Ectodermal cell (in vitro differentiated cells): ENCODE results near the gene SASS6. TPM values are rescaled to one million over a fixed set of nuclear protein-coding genes. Genes with fewer than 3 reads are reported as not detected.

ENCODE experiments used
- H3K27ac ChIP-seq: 2 replicates; pipeline ENCODE4 v1.7.0; 2013; ENCODE audit warnings: mild to moderate bottlenecking, low read depth, low read length; ENCODE audit not compliant: insufficient read depth, poor library complexity, severe bottlenecking
- H3K27me3 ChIP-seq: 2 replicates; pipeline ENCODE4 v1.7.0; 2013; ENCODE audit warnings: mild to moderate bottlenecking, low read length; ENCODE audit not compliant: insufficient read depth, control insufficient read depth, poor library complexity, severe bottlenecking
- H3K36me3 ChIP-seq: one replicate; pipeline ENCODE4 v1.7.0; 2013; ENCODE audit warnings: low read length; ENCODE audit not compliant: control insufficient read depth, insufficient read depth
- H3K4me1 ChIP-seq: one replicate; pipeline ENCODE4 v1.7.0; 2013; ENCODE audit warnings: low read length; ENCODE audit not compliant: control insufficient read depth, insufficient read depth
- H3K4me3 ChIP-seq: 2 replicates; pipeline ENCODE4 v1.7.0; 2013; ENCODE audit warnings: low read depth, low read length, control low read depth; ENCODE audit not compliant: insufficient read depth
- H3K9me3 ChIP-seq: 2 replicates; pipeline ENCODE4 v1.7.0; 2013; ENCODE audit warnings: mild to moderate bottlenecking, low read length, moderate library complexity; ENCODE audit not compliant: control insufficient read depth
- WGBS, 2 experiments: methylation state at CpG; one replicate each; pipeline ENCODE4 v1.1.7; 2013; ENCODE audit warnings: missing lambda C conversion rate in 2 of 2; 5-methylcytosine and 5-hydroxymethylcytosine counted together
- polyA plus RNA-seq, 4 experiments: library from polyadenylated mRNA; stranded (reverse); fragments of 50-300 nt; gene quantifications; one replicate each; pipeline ENCODE4 v1.2.3, GENCODE V29; 2013

Gene SASS6, protein sequence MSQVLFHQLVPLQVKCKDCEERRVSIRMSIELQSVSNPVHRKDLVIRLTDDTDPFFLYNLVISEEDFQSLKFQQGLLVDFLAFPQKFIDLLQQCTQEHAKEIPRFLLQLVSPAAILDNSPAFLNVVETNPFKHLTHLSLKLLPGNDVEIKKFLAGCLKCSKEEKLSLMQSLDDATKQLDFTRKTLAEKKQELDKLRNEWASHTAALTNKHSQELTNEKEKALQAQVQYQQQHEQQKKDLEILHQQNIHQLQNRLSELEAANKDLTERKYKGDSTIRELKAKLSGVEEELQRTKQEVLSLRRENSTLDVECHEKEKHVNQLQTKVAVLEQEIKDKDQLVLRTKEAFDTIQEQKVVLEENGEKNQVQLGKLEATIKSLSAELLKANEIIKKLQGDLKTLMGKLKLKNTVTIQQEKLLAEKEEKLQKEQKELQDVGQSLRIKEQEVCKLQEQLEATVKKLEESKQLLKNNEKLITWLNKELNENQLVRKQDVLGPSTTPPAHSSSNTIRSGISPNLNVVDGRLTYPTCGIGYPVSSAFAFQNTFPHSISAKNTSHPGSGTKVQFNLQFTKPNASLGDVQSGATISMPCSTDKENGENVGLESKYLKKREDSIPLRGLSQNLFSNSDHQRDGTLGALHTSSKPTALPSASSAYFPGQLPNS
- polyA plus RNA-seq (2013, experiment 1 of 4) = 12.5 TPM
- polyA plus RNA-seq (2013, experiment 2 of 4) = 14.6 TPM
- 12.3 TPM for polyA plus RNA-seq (2013, experiment 3 of 4)
- 11.4 TPM for polyA plus RNA-seq (2013, experiment 4 of 4)

DNA sequence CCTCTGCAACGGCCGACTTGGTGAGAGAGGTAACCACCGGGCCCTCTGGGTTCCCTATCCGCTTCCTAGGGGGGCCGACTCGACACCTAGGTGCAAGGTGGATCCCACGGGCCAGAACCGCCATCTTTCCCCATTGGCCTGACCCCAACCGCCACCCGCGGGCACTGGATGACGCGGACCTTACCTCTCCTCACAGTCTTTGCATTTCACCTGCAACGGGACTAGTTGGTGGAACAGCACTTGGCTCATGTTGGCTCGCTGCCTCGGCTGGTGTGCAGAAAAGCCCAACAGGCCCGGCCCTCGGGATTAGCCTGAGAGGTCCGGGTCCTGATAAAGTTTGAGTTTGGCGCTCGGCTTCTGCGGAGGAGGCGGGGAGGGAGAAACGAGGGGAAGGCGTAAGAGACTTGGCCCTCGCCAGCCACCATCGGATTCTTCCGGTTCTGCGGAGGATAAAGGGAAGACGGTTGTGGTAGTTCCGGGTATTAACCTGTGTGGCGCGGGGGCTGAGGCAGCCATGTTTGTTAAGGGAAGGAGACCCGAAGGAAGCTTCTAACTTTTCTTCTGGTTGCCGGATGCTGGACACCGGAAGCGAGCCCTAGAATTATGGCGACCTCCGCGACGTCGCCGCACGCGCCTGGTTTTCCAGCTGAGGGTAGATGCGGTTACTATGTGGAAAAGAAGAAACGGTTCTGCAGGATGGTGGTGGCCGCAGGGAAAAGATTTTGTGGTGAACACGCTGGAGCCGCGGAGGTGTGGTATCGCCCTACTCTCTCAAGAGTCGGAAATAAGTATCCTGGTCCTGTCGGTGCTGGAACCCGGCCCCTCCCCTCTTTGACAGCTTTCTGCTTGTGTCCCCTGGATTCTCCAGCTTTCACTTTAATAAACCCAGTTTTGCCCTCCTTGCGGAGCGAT lies at the start of gene SASS6, which contains the start of gene TRMT13:
Gene SASS6 (minus strand): TSS at position 365 of the 912 bp plus-strand sequence. CDS start 116 bp downstream, at position 249.
Gene TRMT13 (plus strand): TSS at position 598 of the 912 bp plus-strand sequence. CDS start 6 bp downstream, at position 604.
- 0% methylated on average over 55 to 57 of the region's 57 CpGs for WGBS, 2 experiments

DNA sequence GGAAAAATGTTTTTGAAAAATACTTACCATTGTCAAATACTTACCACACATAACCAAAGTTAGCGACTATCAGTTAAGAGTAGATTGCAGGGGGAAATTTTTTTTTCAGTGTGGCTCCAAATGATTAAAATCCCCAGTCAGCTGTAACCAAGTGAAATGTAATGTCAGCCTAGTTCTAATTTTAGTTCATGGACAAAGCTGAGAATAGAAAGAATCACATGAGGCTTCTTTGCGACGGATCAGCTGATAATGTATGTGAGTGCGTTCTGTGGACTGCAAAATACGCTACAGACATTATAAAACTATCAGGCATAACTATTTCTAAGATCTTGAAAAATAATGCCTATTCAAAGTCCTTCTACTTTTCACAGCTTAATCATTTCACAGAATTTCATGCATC lies 45.4 kb upstream of the SASS6 start, which contains the start of gene LRRC39:
Gene LRRC39 (minus strand): TSS at position 166 of the 400 bp plus-strand sequence. CDS start 9,740 bp downstream, outside the sequence.
- 71 to 73% methylated on average over 4 to 5 of the region's 5 CpGs for WGBS, 2 experiments
- H3K36me3 ChIP-seq = no peaks in the 10 kb centered on the region
- H3K27ac ChIP-seq = no peak within 1 kb of the TSS
- H3K4me1 ChIP-seq = no peaks in the 10 kb centered on the region
- no peaks in the 10 kb centered on the region for H3K9me3 ChIP-seq
- H3K4me3 ChIP-seq = no peak within 1 kb of the TSS
- H3K27me3 ChIP-seq = no peaks in the 10 kb centered on the region

More for the DNA sequence above, at the start of gene SASS6, which contains the start of gene TRMT13:
- H3K9me3 ChIP-seq = no peaks in the 10 kb centered on the region
- no peaks in the 10 kb centered on the region for H3K27me3 ChIP-seq
- H3K36me3 ChIP-seq = peaks cover 6% of the 10 kb centered on the region
- peak within 1 kb of the TSS; percentile 53 for H3K27ac ChIP-seq
- H3K4me1 ChIP-seq = peaks cover 8% of the 10 kb centered on the region
- peak within 1 kb of the TSS; percentile 93 for H3K4me3 ChIP-seq

DNA sequence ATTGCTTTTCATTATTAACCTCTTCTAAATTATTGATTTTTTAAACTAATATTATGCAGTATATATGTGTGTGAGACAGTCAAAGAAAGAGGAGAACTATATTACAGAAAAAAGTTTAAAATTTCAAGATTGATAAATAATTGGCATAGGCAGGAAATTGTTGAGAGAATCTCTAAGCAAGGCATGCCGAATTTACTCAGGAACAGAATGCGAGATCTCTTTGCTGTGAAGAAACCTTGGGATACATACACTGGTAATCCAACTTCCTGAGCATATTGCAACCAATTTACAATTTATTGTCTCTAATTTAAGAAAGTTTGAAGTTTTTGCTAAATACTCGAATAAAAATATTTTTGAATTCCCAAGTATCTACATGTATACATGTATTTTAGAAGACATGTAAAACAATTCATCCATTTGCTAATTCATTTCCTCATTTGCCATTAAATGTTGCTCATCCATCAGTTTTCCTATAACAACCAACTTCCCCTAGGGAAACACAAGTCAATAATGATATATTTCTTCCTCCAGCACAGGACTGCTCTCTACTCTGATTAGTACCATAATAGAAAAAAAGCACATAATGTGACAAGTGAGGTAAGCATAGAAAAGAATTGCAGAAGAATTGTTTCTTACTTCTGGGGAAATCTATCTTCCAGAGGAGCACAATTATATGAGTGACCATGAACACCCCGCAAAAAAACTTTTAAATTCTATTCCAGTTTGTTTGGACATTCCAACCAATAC lies 44.7 kb upstream of the SASS6 start:
- H3K4me1 ChIP-seq = no peaks in the 10 kb centered on the region
- H3K36me3 ChIP-seq = no peaks in the 10 kb centered on the region
- 98% methylated on average over 3 of the region's 4 CpGs for WGBS, 2 experiments

DNA sequence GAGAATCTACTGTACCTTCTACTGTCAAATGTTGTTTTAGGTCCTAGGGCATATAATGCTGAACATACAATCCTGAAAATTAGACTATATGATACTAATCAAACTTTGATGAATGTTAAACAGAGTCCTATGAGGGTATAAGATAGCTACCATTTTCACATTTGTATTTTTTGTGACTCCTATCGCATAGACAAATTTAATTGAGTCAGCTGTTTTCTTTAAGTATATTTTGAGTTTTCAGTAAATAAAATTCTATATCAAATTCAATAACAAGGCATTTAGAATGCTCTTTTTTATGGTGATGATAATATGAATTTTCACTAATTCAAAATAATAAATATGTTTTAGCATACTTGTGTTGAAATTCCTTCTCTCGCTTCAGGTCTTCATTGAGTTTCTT lies 35.3 kb upstream of the SASS6 start:
- no peaks in the 10 kb centered on the region for H3K9me3 ChIP-seq
- H3K4me1 ChIP-seq = no peaks in the 10 kb centered on the region
- 92 to 96% methylated on average over 1 of the region's 2 CpGs for WGBS, 2 experiments
- H3K4me3 ChIP-seq = no peak overlapping the region
- H3K36me3 ChIP-seq = no peaks in the 10 kb centered on the region
- no peak overlapping the region for H3K27ac ChIP-seq
- no peaks in the 10 kb centered on the region for H3K27me3 ChIP-seq

More for the DNA sequence above, 44.7 kb upstream of the SASS6 start:
- Histone ChIP-seq H3K27me3 (no peaks in the 10 kb centered on the region), H3K4me3 (no peak overlapping the region), H3K27ac (no peak overlapping the region), H3K9me3 (no peaks in the 10 kb centered on the region)

DNA sequence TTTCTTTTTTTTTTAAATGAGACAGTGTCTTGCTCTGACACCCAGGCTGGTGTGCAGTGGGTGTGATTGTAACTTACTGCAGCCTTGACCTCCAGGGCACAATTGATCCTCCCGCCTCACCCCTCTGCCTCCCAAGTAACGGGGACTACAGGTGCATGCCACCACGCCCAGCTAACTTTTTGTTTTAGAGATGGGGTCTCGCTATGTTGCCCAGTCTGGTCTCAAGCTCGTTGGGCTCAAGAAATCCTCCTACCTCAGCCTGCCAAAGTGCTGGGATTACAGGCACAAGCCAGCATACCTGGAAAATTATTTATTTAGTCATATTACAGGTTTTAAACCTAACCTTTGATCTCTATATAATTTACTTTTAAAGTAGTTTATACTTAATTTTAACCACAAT lies 32.0 kb upstream of the SASS6 start:
- WGBS, 2 experiments = 91 to 92% methylated on average over 5 of the region's 5 CpGs
- no peak overlapping the region for H3K27ac ChIP-seq
- H3K9me3 ChIP-seq = no peaks in the 10 kb centered on the region
- no peak overlapping the region for H3K4me3 ChIP-seq
- H3K4me1 ChIP-seq = no peaks in the 10 kb centered on the region
- no peaks in the 10 kb centered on the region for H3K36me3 ChIP-seq
- H3K27me3 ChIP-seq = no peaks in the 10 kb centered on the region

DNA sequence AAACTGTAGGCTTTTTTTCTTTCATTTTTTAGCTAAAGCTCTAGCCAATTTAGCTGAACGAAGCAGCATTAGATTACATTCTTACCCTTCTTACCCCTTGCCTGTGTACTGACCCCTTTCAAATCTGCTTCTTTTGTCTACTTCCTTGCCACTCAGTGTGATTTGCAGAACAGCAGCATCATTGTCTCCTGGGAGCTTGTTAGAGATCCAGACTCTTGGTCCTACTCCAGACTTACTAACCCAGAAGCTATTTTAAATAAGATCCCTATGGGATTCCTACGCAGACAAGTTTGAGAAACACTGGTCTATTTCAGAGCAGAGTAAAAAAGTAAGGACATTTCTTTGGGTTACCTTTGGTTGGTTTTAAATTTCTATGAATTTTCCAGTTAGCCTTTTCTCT lies 31.5 kb upstream of the SASS6 start:
- WGBS, 2 experiments = 53 to 62% methylated on average over 2 of the region's 2 CpGs

DNA sequence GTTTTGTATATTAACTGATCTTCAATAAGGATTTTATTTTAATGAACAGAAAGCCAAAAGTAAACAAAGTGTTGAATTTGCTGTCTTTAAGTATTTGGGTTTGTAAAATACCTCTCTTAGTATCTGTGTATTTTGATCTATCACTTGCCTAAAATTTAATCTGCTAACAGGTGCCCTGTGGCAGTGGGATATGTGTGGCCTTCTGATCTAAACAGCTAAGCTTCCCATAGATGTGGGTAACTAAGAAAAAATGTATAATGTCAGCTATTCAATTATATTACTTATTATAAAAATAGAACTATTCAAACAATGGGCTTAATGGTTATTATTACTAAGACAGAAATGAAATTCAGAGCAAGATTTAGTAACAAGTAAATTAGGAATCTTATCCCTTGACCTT lies 30.2 kb upstream of the SASS6 start:
- Histone ChIP-seq H3K9me3 (no peaks in the 10 kb centered on the region), H3K36me3 (no peaks in the 10 kb centered on the region), H3K4me1 (no peaks in the 10 kb centered on the region), H3K27me3 (no peaks in the 10 kb centered on the region), H3K27ac (no peak overlapping the region), H3K4me3 (no peak overlapping the region)

More for the DNA sequence above, 31.5 kb upstream of the SASS6 start:
- peak overlapping the region; percentile 41 for H3K27ac ChIP-seq
- no peaks in the 10 kb centered on the region for H3K9me3 ChIP-seq
- no peaks in the 10 kb centered on the region for H3K36me3 ChIP-seq
- H3K4me1 ChIP-seq = no peaks in the 10 kb centered on the region
- no peaks in the 10 kb centered on the region for H3K27me3 ChIP-seq
- no peak overlapping the region for H3K4me3 ChIP-seq

DNA sequence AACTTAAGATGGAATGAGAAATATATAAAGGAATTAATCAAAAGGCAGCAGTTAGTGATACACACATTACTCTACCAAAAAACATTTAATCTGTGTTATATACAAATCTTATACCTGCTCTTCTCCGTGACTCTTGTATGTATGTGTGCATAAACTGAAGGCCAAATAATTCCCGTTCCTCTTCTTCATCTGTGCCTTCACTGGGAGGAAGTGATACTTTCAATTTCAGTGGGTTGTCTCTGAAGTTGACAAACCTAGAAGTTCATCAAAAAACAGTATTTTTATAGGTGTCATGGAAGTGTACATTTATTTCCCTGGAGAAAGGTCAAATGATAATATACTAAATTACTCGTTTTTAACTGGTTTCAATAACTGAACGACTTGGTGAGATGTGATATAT lies 19.5 kb upstream of the SASS6 start:
- Histone ChIP-seq H3K27me3 (no peaks in the 10 kb centered on the region), H3K36me3 (no peaks in the 10 kb centered on the region), H3K9me3 (no peaks in the 10 kb centered on the region), H3K27ac (no peak overlapping the region), H3K4me1 (no peaks in the 10 kb centered on the region), H3K4me3 (no peak overlapping the region)
- 92 to 100% methylated on average over 2 to 4 of the region's 4 CpGs for whole genome bisulfite sequencing, 2 experiments

DNA sequence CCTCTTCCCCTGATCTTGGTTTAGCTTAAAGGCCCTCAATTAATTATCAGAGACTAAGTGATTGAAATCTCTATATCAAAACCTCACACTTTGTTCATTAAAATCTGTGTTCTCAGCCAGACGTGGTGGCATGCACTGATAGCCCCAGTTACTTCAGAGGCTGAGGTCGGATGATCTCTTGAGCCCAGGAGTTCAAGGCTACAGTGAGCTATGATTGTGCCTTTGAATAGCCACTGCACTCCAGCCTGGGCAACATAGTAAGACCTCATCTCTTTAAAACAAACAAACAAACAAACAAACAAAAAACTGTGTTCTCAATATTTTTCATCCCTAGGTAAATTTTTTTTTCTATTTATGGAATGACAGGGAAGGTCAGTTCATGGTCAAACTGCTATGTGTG lies 18.9 kb upstream of the SASS6 start:
- no peaks in the 10 kb centered on the region for H3K36me3 ChIP-seq
- H3K4me1 ChIP-seq = no peaks in the 10 kb centered on the region
- no peaks in the 10 kb centered on the region for H3K27me3 ChIP-seq
- WGBS, 2 experiments = 83 to 84% methylated on average over 2 of the region's 2 CpGs
- H3K9me3 ChIP-seq = no peaks in the 10 kb centered on the region
- no peak overlapping the region for H3K4me3 ChIP-seq
- H3K27ac ChIP-seq = no peak overlapping the region
